HG03342 (cell line): ENCODE data around the gene UFSP1.
"Not testable (repeated sequence)": the region's sequence is repeated elsewhere in the genome, so short reads cannot be mapped to it uniquely, and the experiment has no call there.

Experiments used
- ATAC-seq: cut with Tn5 transposase; IDR thresholded peaks from one replicate; pipeline ENCODE4 v1.9.1; 2021; ENCODE audit warnings: mild to moderate bottlenecking, moderate library complexity; ENCODE audit not compliant: unreplicated experiment

The UFSP1 gene

GRCh38 chr7:100860702-100861615 lies 28.6 kb downstream of the UFSP1 start:
- no peak for ATAC-seq

DNA sequence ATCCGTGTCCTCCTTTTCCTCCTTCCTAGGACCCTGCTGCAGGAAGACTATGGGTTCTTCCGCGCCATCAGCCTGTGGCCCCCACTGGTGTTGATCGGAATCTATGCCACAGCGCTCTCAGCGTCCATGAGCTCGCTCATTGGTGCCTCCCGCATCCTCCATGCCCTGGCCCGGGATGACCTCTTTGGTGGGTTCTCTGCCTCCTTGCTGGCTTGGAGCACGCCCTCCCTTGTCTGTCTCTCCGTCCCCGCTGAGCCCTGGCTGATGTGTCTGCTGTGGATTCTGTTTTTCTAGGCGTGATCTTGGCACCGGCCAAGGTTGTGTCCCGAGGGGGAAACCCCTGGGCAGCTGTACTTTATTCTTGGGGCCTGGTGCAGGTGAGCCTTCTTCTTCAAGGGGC lies 29.7 kb downstream of the UFSP1 start:
- no peak for ATAC-seq

DNA sequence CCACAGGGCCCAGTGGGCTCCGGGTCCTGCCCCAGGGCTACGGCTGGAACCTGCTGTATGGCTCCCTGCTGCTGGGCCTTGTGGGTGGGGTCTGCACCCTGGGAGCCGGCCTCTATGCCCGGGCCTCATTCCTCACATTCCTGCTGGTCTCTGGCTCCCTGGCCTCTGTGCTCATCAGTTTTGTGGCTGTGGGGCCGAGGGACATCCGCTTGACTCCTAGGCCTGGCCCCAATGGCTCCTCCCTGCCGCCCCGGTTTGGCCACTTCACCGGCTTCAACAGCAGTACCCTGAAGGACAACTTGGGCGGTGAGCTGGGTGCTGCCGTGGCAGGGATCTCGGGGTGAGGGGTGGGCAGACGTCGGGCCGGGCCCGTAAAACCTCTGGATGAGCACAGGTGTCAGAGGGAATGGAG lies 32.6 kb downstream of the UFSP1 start:
- no peak for ATAC-seq

- no peak for ATAC-seq
Measured at GRCh38 chr7:100855515-100855914, 34.0 kb downstream of the UFSP1 start.

DNA sequence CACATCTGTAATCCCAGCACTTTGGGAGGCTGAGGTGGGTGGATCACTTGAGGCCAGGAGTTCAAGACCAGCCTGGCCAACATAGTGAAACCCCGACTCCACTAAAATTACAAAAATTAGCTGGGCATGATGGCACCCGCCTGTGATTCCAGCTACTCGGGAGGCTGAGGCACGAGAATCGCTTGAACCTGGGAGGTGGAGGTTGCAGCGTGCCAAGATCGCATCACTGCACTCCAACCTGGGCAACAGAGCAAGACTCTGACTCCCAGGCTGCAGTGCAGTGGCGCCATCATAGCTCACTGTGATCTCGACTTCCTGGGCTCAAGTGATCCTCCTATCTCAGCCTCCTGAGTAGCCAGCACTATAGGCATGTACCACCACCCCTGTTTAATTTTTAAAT lies 34.6 kb downstream of the UFSP1 start:
- not testable (repeated sequence) for ATAC-seq

DNA sequence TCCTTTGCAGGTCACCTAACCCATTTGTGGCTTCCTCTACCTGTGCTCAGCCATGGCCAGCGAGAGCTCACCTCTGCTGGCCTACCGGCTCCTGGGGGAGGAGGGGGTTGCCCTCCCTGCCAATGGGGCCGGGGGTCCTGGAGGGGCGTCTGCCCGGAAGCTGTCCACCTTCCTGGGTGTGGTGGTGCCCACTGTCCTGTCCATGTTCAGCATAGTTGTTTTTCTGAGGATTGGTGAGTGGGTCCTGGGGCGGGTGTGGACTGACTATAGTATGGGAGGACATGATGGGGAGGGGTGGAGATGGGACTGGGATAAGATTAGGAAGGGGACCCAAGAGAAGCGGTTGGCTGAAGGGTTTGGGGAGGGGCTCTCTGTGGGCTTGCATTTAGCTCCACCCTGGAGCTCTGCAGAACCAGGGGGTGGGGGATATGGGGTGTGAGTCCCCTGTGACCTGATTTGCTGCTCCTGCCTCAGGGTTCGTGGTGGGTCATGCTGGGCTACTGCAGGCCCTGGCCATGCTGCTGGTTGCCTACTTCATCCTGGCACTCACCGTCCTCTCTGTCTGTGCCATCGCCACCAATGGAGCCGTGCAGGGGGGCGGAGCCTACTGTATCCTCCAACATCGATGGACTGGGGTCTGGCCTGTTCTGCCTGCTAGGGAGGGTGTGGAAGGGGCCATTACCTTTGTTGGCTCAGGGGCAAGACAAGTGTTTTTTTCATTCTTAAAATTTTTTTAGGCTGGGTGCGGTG lies 35.2 kb downstream of the UFSP1 start:
- ATAC-seq: no peak

- ATAC-seq: peak; percentile 84
Measured at GRCh38 chr7:100852048-100852872, 37.3 kb downstream of the UFSP1 start, which contains the start of gene SLC12A9. Gene SLC12A9, plus strand, starts transcription at chr7:100852713. Its CDS starts 1,485 bp downstream, at chr7:100854198.

DNA sequence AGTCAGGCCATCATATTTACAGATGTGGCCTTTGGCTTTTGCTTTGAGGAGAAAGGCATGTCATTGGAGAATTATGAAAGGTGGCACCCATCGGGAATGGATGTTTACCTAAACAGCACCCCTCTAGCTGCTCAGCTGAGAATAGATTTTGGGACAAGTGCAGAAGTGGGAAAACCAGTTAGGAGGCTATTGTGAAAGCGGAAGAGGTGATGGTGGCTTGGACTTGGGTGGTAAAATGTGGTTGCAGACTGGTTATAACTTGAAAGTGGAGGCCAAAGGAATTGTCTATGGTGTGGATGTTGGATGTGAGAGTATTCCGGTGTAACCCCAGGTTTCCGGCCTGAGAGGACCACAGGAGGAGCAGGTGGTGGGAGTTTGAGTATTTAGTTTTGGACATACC lies 42.2 kb downstream of the UFSP1 start:
- no peak for ATAC-seq

- no peak for ATAC-seq
Measured at GRCh38 chr7:100840470-100841100, 48.9 kb downstream of the UFSP1 start.

- no peak for ATAC-seq
Measured at GRCh38 chr7:100839361-100839760, 50.2 kb downstream of the UFSP1 start.
